Measurements from ENCODE around the gene ZSCAN18. TPM values are rescaled to one million over a fixed set of nuclear protein-coding genes. Genes with fewer than 3 reads are reported as not detected.

The ZSCAN18 gene
- total RNA-seq, 1 donor from 2014 or later: 47.3 TPM

- intact Hi-C loops (cut with DNase I): no loop called here
- H3K9me3 ChIP-seq: peaks cover 12% of the 10 kb centered on the region
- no peak for TF ChIP-seq CTCF (IDR thresholded peaks at IDR 0.05)
Measured at GRCh38 chr19:58047672-58048071, 50.4 kb downstream of the ZSCAN18 start.

GRCh38 chr19:58046856-58047255 lies 51.2 kb downstream of the ZSCAN18 start:
- H3K4me3 ChIP-seq: no peak overlapping the region
- peaks cover 15% of the 10 kb centered on the region for H3K9me3 ChIP-seq
- ATAC-seq: no peak
- no peaks in the 10 kb centered on the region for H3K27me3 ChIP-seq
- H3K4me1 ChIP-seq: no peaks in the 10 kb centered on the region
- no peaks in the 10 kb centered on the region for H3K36me3 ChIP-seq
- DNase-seq: no peak
- intact Hi-C loops (cut with DNase I): no loop called here
- TF ChIP-seq CTCF (IDR thresholded peaks at IDR 0.05): no peak
- no peak overlapping the region for H3K27ac ChIP-seq

More at GRCh38 chr19:58047672-58048071, 50.4 kb downstream of the ZSCAN18 start:
- no peak overlapping the region for H3K27ac ChIP-seq
- no peaks in the 10 kb centered on the region for H3K27me3 ChIP-seq
- ATAC-seq (no peak), DNase-seq (no peak)
- H3K4me3 ChIP-seq: no peak overlapping the region
- H3K36me3 ChIP-seq: no peaks in the 10 kb centered on the region
- no peaks in the 10 kb centered on the region for H3K4me1 ChIP-seq

- no peak for TF ChIP-seq CTCF (IDR thresholded peaks at IDR 0.05)
- Histone ChIP-seq H3K36me3 (no peaks in the 10 kb centered on the region), H3K4me3 (no peak overlapping the region), H3K27me3 (no peaks in the 10 kb centered on the region), H3K9me3 (peaks cover 15% of the 10 kb centered on the region), H3K4me1 (no peaks in the 10 kb centered on the region), H3K27ac (no peak overlapping the region)
- DNase-seq (no peak), ATAC-seq (no peak)
- intact Hi-C loops (cut with DNase I): no loop called here
Measured at GRCh38 chr19:58045411-58046050, 52.5 kb downstream of the ZSCAN18 start.

GRCh38 chr19:58044886-58045285 lies 53.1 kb downstream of the ZSCAN18 start:
- intact Hi-C loops (cut with DNase I): no loop called here
- H3K27ac ChIP-seq: no peak overlapping the region
- H3K27me3 ChIP-seq: no peaks in the 10 kb centered on the region
- H3K9me3 ChIP-seq: peaks cover 15% of the 10 kb centered on the region
- ATAC-seq (no peak), DNase-seq (no peak)
- no peak for TF ChIP-seq CTCF (IDR thresholded peaks at IDR 0.05)
- no peaks in the 10 kb centered on the region for H3K4me1 ChIP-seq
- no peaks in the 10 kb centered on the region for H3K36me3 ChIP-seq
- no peak overlapping the region for H3K4me3 ChIP-seq

GRCh38 chr19:58044391-58044790 lies 53.6 kb downstream of the ZSCAN18 start:
- intact Hi-C loops (cut with DNase I): no loop called here
- no peak for TF ChIP-seq CTCF (IDR thresholded peaks at IDR 0.05)
- H3K4me1 ChIP-seq: no peaks in the 10 kb centered on the region
- no peak overlapping the region for H3K27ac ChIP-seq
- ATAC-seq: no peak
- no peaks in the 10 kb centered on the region for H3K27me3 ChIP-seq
- H3K9me3 ChIP-seq: peaks cover 13% of the 10 kb centered on the region
- no peak overlapping the region for H3K4me3 ChIP-seq
- H3K36me3 ChIP-seq: no peaks in the 10 kb centered on the region
- no peak for DNase-seq
